B cell (primary cell): Measurements from ENCODE around the gene ZNF385D. TPM values are rescaled to one million over a fixed set of nuclear protein-coding genes. Genes with fewer than 3 reads are reported as not detected.

ENCODE experiments used
- ATAC-seq: fragments of 200-7000 bp; cut with Tn5 transposase; one replicate; pipeline ENCODE4 v1.10.0; 2021; ENCODE audit warnings: low read depth, mild to moderate bottlenecking, moderate number of reproducible peaks, moderate library complexity
- CTCF ChIA-PET: fragments of 350-600 bp; sonication (Branson Sonifier 250); formaldehyde crosslinking; loops from one replicate; lab custom pipeline; 2021; ENCODE audit warnings: antibody characterized with exemption, inconsistent platforms; lab: Charles Lee
- POLR2A ChIA-PET: fragments of 350-600 bp; sonication (Branson Sonifier 250); formaldehyde crosslinking; loops from one replicate; lab custom pipeline; 2021; ENCODE audit warnings: antibody characterized with exemption; lab: Charles Lee
- DNase-seq: peaks from one replicate; pipeline ENCODE4 v3.0.0; 2013
- H2AFZ ChIP-seq: 2 replicates; pipeline ENCODE4 v1.6.1; 2012; ENCODE audit warnings: mild to moderate bottlenecking, low read depth, low read length; ENCODE audit not compliant: insufficient read depth, poor library complexity, severe bottlenecking
- H3K27ac ChIP-seq, 2 donors: 1 replicate in 1 of 2; 2 replicates in 1 of 2; pipeline ENCODE4 v1.5.1; 2012 to 2013; ENCODE audit warnings: low read length in 2 of 2, mild to moderate bottlenecking in 2 of 2, moderate library complexity in 1 of 2
- H3K27me3 ChIP-seq, 4 experiments: fragments of 200-600 bp in 1 of 4; sonication (generic) in 1 of 4; replicated peaks in 1 of 4; 1 replicate in 2 of 4; 2 replicates in 2 of 4; pipeline versions ENCODE4 v1.6.1 to v1.7.0; 2013 to 2016; ENCODE audit warnings: low read length in 3 of 4, mild to moderate bottlenecking in 2 of 4, mixed read lengths in 1 of 4, moderate library complexity in 1 of 4; ENCODE audit not compliant: insufficient read depth in 4 of 4, control insufficient read depth in 3 of 4; ENCODE audit errors: control extremely low read depth in 1 of 4
- H3K36me3 ChIP-seq, 2 experiments: replicated peaks in 1 of 2; 1 replicate in 1 of 2; 2 replicates in 1 of 2; pipeline versions ENCODE4 v1.6.1 to v1.7.1; 2013; ENCODE audit warnings: low read length in 1 of 2; ENCODE audit not compliant: insufficient read depth in 2 of 2, control insufficient read depth in 1 of 2; ENCODE audit errors: control extremely low read depth in 1 of 2, extremely low read depth in 1 of 2
- H3K4me1 ChIP-seq, 2 donors: fragments of 200-600 bp in 1 of 2; sonication (generic) in 1 of 2; 1 replicate in 1 of 2; 2 replicates in 1 of 2; pipeline versions ENCODE4 v1.5.1 to v1.6.1; 2013 to 2017; ENCODE audit warnings: low read length in 2 of 2; ENCODE audit not compliant: control insufficient read depth in 2 of 2, insufficient read depth in 2 of 2
- H3K4me2 ChIP-seq: replicated peaks from 2 replicates; pipeline ENCODE3; 2012; ENCODE audit warnings: mild to moderate bottlenecking, low read depth, low read length; ENCODE audit not compliant: poor library complexity, severe bottlenecking
- H3K4me3 ChIP-seq, 5 experiments: fragments of 200-600 bp in 1 of 5; sonication (generic) in 1 of 5; 1 replicate in 3 of 5; 2 replicates in 2 of 5; pipeline versions ENCODE4 v1.5.1 to v1.7.0; 2011 to 2016; ENCODE audit warnings: low read length in 4 of 5, mild to moderate bottlenecking in 4 of 5, low read depth in 2 of 5, control low read depth in 1 of 5, moderate library complexity in 1 of 5; ENCODE audit not compliant: insufficient read depth in 1 of 5; ENCODE audit errors: control extremely low read depth in 1 of 5, extremely low read depth in 1 of 5
- H3K79me2 ChIP-seq: fragments of 200-600 bp; sonication (generic); one replicate; pipeline ENCODE4 v1.6.0; 2016; ENCODE audit warnings: low read length; ENCODE audit not compliant: control insufficient read depth, insufficient read depth
- H3K9ac ChIP-seq: fragments of 200-600 bp; sonication (generic); 2 replicates; pipeline ENCODE4 v1.6.1; 2017; ENCODE audit warnings: mild to moderate bottlenecking, low read length, moderate library complexity
- H3K9me3 ChIP-seq, 3 donors: one replicate each; pipeline versions ENCODE4 v1.6.1 to v1.7.1; 2013; ENCODE audit warnings: low read length in 2 of 3; ENCODE audit not compliant: control insufficient read depth in 2 of 3, insufficient read depth in 1 of 3; ENCODE audit errors: control extremely low read depth in 1 of 3
- H4K20me1 ChIP-seq: 2 replicates; pipeline ENCODE4 v1.6.0; 2012; ENCODE audit warnings: mild to moderate bottlenecking, low read length; ENCODE audit not compliant: insufficient read depth, control insufficient read depth, poor library complexity, severe bottlenecking
- H3K27ac Mint-ChIP-seq: one replicate; pipeline ENCODE4 v1.8.0; 2021; ENCODE audit warnings: mixed read lengths
- H3K27me3 Mint-ChIP-seq: one replicate; pipeline ENCODE4 v1.8.0; 2021; ENCODE audit warnings: mixed read lengths
- H3K4me1 Mint-ChIP-seq: one replicate; pipeline ENCODE4 v1.8.0; 2021; ENCODE audit warnings: mixed read lengths
- H3K4me3 Mint-ChIP-seq: one replicate; pipeline ENCODE4 v1.8.0; 2021; ENCODE audit warnings: mixed read lengths
- H3K9me3 Mint-ChIP-seq: one replicate; pipeline ENCODE4 v1.8.0; 2022; ENCODE audit warnings: mixed read lengths; ENCODE audit not compliant: insufficient read depth
- EZH2 ChIP-seq: IDR thresholded peaks from 2 replicates; pipeline ENCODE4 v1.6.1; 2012; ENCODE audit warnings: borderline replicate concordance, low read depth, mild to moderate bottlenecking, moderate library complexity, low read length; ENCODE audit not compliant: insufficient read depth, poor library complexity, severe bottlenecking
- WGBS: methylation state at CpG from one replicate; pipeline ENCODE4 v1.1.5; 2013; ENCODE audit warnings: missing lambda C conversion rate; ENCODE audit not compliant: insufficient coverage; 5-methylcytosine and 5-hydroxymethylcytosine counted together
- intact Hi-C: fragments of 100-400 bp; cut with micrococcal nuclease; formaldehyde crosslinking; loops from one replicate; pipeline ENCODE4 v1.10.0; 2022
- polyA plus RNA-seq: library from polyadenylated mRNA; depleted of rRNA; stranded (reverse); fragments of >200 nt; gene quantifications from 2 replicates; pipeline ENCODE4 v1.2.3, GENCODE V29; 2012
- total RNA-seq, 2 donors: library from RNA; stranded (reverse); fragments of 120-200 nt in 1 of 2; gene quantifications; 1 replicate in 1 of 2; 2 replicates in 1 of 2; pipeline versions ENCODE4 v1.2.3 to v1.2.4, GENCODE V29; 2013 to 2022
- TF ChIP-seq, protein P1 (sequence below): fragments of 200-600 bp; IDR thresholded peaks from one replicate; pipeline ENCODE4 v1.8.0; 2022; ENCODE audit warnings: antibody characterized with exemption, mild to moderate bottlenecking

The ZNF385D gene
- total and polyA plus RNA-seq, 2 donors (not counting 1 experiment from before 2014, with no cell fraction given), result not detected

- CTCF ChIA-PET, result no interaction called here
- Mint-ChIP-seq H3K4me3 (no peak overlapping the region), H3K27ac (no peak overlapping the region), H3K9me3 (peaks cover 2% of the 10 kb centered on the region), H3K4me1 (no peaks in the 10 kb centered on the region), H3K27me3 (no peaks in the 10 kb centered on the region)
- no peaks in the 10 kb centered on the region for H3K36me3 ChIP-seq
- H3K4me3 ChIP-seq, result no peak overlapping the region
- no peaks in the 10 kb centered on the region for H3K9me3 ChIP-seq
- ATAC-seq, result no peak
- no peaks in the 10 kb centered on the region for H3K27me3 ChIP-seq
- no peak overlapping the region for H3K27ac ChIP-seq
- H3K9ac ChIP-seq, result no peak overlapping the region
- TF ChIP-seq EZH2, result no peak
- TF ChIP-seq, protein P1, sequence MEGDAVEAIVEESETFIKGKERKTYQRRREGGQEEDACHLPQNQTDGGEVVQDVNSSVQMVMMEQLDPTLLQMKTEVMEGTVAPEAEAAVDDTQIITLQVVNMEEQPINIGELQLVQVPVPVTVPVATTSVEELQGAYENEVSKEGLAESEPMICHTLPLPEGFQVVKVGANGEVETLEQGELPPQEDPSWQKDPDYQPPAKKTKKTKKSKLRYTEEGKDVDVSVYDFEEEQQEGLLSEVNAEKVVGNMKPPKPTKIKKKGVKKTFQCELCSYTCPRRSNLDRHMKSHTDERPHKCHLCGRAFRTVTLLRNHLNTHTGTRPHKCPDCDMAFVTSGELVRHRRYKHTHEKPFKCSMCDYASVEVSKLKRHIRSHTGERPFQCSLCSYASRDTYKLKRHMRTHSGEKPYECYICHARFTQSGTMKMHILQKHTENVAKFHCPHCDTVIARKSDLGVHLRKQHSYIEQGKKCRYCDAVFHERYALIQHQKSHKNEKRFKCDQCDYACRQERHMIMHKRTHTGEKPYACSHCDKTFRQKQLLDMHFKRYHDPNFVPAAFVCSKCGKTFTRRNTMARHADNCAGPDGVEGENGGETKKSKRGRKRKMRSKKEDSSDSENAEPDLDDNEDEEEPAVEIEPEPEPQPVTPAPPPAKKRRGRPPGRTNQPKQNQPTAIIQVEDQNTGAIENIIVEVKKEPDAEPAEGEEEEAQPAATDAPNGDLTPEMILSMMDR, result no peak
- intact Hi-C loops, result no loop called here
- no peak overlapping the region for H2AFZ ChIP-seq
- H3K79me2 ChIP-seq, result no peaks in the 10 kb centered on the region
- no peak for DNase-seq
- 80% methylated on average over 1 of the region's 1 CpG for WGBS
- H3K4me1 ChIP-seq, result no peaks in the 10 kb centered on the region
- H3K4me2 ChIP-seq, result no peak overlapping the region
- H4K20me1 ChIP-seq, result no peaks in the 10 kb centered on the region
- POLR2A ChIA-PET, result no interaction called here
Measured at GRCh38 chr3:21484828-21485144, 266.2 kb downstream of the ZNF385D start.

DNA sequence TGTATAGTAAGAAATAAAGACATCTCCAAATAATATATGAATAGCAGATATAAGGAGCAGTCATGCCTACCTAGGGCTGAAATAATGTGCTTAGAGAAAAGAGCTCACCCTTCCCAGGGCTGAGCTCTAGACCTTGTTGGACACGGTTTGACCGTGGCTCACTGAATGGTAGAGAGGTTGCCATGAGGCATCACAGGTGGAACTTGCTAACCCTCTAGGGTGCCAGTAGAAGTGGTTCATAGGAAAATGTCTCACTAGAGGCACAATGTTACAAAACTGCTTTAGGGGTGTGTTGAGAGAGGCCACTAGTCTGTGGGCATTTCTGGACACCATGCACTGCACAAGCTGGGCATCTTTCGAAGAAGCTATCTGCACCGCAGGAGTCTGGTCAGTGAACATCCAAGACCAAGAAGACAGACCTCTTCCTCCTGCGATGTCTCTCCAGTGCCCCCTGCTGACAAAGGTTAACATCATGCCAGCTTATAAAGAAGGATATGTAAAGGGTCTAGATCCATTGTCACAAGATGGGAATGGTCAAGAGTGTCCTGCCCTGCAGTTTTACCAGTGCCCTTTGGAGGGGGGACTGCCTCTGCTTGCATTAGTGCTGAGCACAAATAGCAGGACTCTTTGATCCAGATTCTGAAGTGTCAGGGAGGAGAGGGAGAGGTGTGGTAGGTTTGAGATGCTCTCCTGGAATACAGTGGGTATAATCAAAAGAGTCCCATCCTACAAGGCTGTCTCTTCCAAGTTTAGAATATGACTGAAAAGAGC lies 266.8 kb downstream of the ZNF385D start:
- no peak for ATAC-seq

More for the DNA sequence above, 266.8 kb downstream of the ZNF385D start:
- no peaks in the 10 kb centered on the region for H3K27me3 ChIP-seq
- ChIA-PET CTCF (no interaction called here), POLR2A (no interaction called here)
- Mint-ChIP-seq H3K4me1 (no peaks in the 10 kb centered on the region), H3K27ac (no peak overlapping the region), H3K9me3 (peaks cover 2% of the 10 kb centered on the region), H3K4me3 (no peak overlapping the region), H3K27me3 (no peaks in the 10 kb centered on the region)
- H3K9me3 ChIP-seq, result no peaks in the 10 kb centered on the region
- no peak for TF ChIP-seq EZH2
- TF ChIP-seq, protein P1, result no peak
- no peak overlapping the region for H3K4me3 ChIP-seq
- no peak overlapping the region for H2AFZ ChIP-seq
- WGBS, result 73% methylated on average over 3 of the region's 5 CpGs
- no peak overlapping the region for H3K9ac ChIP-seq
- no peak for DNase-seq
- no peaks in the 10 kb centered on the region for H3K4me1 ChIP-seq
- intact Hi-C loops, result no loop called here
- no peaks in the 10 kb centered on the region for H3K79me2 ChIP-seq
- no peaks in the 10 kb centered on the region for H4K20me1 ChIP-seq
- no peaks in the 10 kb centered on the region for H3K36me3 ChIP-seq
- H3K27ac ChIP-seq, result no peak overlapping the region
- H3K4me2 ChIP-seq, result no peak overlapping the region
